ENCODE measurements around the gene NDC80.
"Not testable (repeated sequence)": the region's sequence is repeated elsewhere in the genome, so short reads cannot be mapped to it uniquely, and the experiment has no call there.

Gene NDC80

GRCh38 chr18:2538844-2539243 is 32.5 kb upstream of the NDC80 start:
- Mint-ChIP-seq H3K4me3 (no peak overlapping the region), H3K9me3 (no peaks in the 10 kb centered on the region), H3K4me1 (no peaks in the 10 kb centered on the region), H3K27ac (ENCODE audit: low read depth) (no peak overlapping the region), H3K27me3 (no peaks in the 10 kb centered on the region), H3K36me3 (ENCODE audit: insufficient read depth) (peaks cover 11% of the 10 kb centered on the region)
- DNase-seq (ENCODE audit: low spot score in 2 of 2) (no peak), ATAC-seq (replicated peaks; ENCODE audit: extremely low read depth, poor library complexity, severe bottlenecking) (no peak)

- DNase-seq (ENCODE audit: low spot score in 2 of 2) (no peak), ATAC-seq (replicated peaks; ENCODE audit: extremely low read depth, poor library complexity, severe bottlenecking) (no peak)
- no peaks in the 10 kb centered on the region for H3K27me3 Mint-ChIP-seq
- H3K4me1 Mint-ChIP-seq: no peaks in the 10 kb centered on the region
- no peak overlapping the region for H3K4me3 Mint-ChIP-seq
- no peak overlapping the region for H3K27ac Mint-ChIP-seq (ENCODE audit: low read depth)
- peaks cover 9% of the 10 kb centered on the region for H3K36me3 Mint-ChIP-seq (ENCODE audit: insufficient read depth)
- no peaks in the 10 kb centered on the region for H3K9me3 Mint-ChIP-seq
Measured at GRCh38 chr18:2540575-2540974, 30.8 kb upstream of the NDC80 start.

GRCh38 chr18:2541925-2542563 is 29.3 kb upstream of the NDC80 start:
- H3K4me3 Mint-ChIP-seq; H3K4me1 Mint-ChIP-seq; DNase-seq (ENCODE audit: low spot score in 2 of 2); H3K27me3 Mint-ChIP-seq; H3K9me3 Mint-ChIP-seq; H3K27ac Mint-ChIP-seq (ENCODE audit: low read depth); ATAC-seq (replicated peaks; ENCODE audit: extremely low read depth, poor library complexity, severe bottlenecking): not testable (repeated sequence)
- H3K36me3 Mint-ChIP-seq (ENCODE audit: insufficient read depth): peaks cover 16% of the 10 kb centered on the region

- peaks cover 6% of the 10 kb centered on the region for H3K4me1 Mint-ChIP-seq
- no peak for ATAC-seq (replicated peaks; ENCODE audit: extremely low read depth, poor library complexity, severe bottlenecking)
- no peak overlapping the region for H3K4me3 Mint-ChIP-seq
- no peak for DNase-seq (ENCODE audit: low spot score in 2 of 2)
- no peaks in the 10 kb centered on the region for H3K9me3 Mint-ChIP-seq
- peaks cover 20% of the 10 kb centered on the region for H3K36me3 Mint-ChIP-seq (ENCODE audit: insufficient read depth)
- no peak overlapping the region for H3K27ac Mint-ChIP-seq (ENCODE audit: low read depth)
- no peaks in the 10 kb centered on the region for H3K27me3 Mint-ChIP-seq
Measured at GRCh38 chr18:2545155-2545554, 26.2 kb upstream of the NDC80 start.

GRCh38 chr18:2547477-2548087 is 23.8 kb upstream of the NDC80 start:
- DNase-seq (ENCODE audit: low spot score in 2 of 2): no peak
- no peaks in the 10 kb centered on the region for H3K9me3 Mint-ChIP-seq
- no peak for ATAC-seq (replicated peaks; ENCODE audit: extremely low read depth, poor library complexity, severe bottlenecking)
- peaks cover 27% of the 10 kb centered on the region for H3K36me3 Mint-ChIP-seq (ENCODE audit: insufficient read depth)
- H3K4me1 Mint-ChIP-seq: peaks cover 10% of the 10 kb centered on the region
- no peak overlapping the region for H3K27ac Mint-ChIP-seq (ENCODE audit: low read depth)
- no peaks in the 10 kb centered on the region for H3K27me3 Mint-ChIP-seq
- H3K4me3 Mint-ChIP-seq: no peak overlapping the region

GRCh38 chr18:2549462-2549861 is 21.9 kb upstream of the NDC80 start:
- no peak overlapping the region for H3K4me3 Mint-ChIP-seq
- DNase-seq (ENCODE audit: low spot score in 2 of 2) (no peak), ATAC-seq (replicated peaks; ENCODE audit: extremely low read depth, poor library complexity, severe bottlenecking) (no peak)
- H3K27ac Mint-ChIP-seq (ENCODE audit: low read depth): no peak overlapping the region
- no peaks in the 10 kb centered on the region for H3K9me3 Mint-ChIP-seq
- H3K36me3 Mint-ChIP-seq (ENCODE audit: insufficient read depth): peaks cover 31% of the 10 kb centered on the region
- H3K4me1 Mint-ChIP-seq: peaks cover 10% of the 10 kb centered on the region
- H3K27me3 Mint-ChIP-seq: no peaks in the 10 kb centered on the region

GRCh38 chr18:2551425-2551824 is 19.9 kb upstream of the NDC80 start:
- no peak overlapping the region for H3K27ac Mint-ChIP-seq (ENCODE audit: low read depth)
- H3K27me3 Mint-ChIP-seq: no peaks in the 10 kb centered on the region
- ATAC-seq (replicated peaks; ENCODE audit: extremely low read depth, poor library complexity, severe bottlenecking) (no peak), DNase-seq (ENCODE audit: low spot score in 2 of 2) (no peak)
- no peaks in the 10 kb centered on the region for H3K9me3 Mint-ChIP-seq
- H3K4me3 Mint-ChIP-seq: no peak overlapping the region
- H3K4me1 Mint-ChIP-seq: peaks cover 10% of the 10 kb centered on the region
- H3K36me3 Mint-ChIP-seq (ENCODE audit: insufficient read depth): peaks cover 31% of the 10 kb centered on the region

- Mint-ChIP-seq H3K4me1 (peaks cover 4% of the 10 kb centered on the region), H3K27me3 (no peaks in the 10 kb centered on the region), H3K36me3 (ENCODE audit: insufficient read depth) (peaks cover 19% of the 10 kb centered on the region), H3K27ac (ENCODE audit: low read depth) (no peak overlapping the region), H3K4me3 (no peak overlapping the region), H3K9me3 (no peaks in the 10 kb centered on the region)
- ATAC-seq (replicated peaks; ENCODE audit: extremely low read depth, poor library complexity, severe bottlenecking) (no peak), DNase-seq (ENCODE audit: low spot score in 2 of 2) (no peak)
Measured at GRCh38 chr18:2554696-2555095, 16.7 kb upstream of the NDC80 start.

GRCh38 chr18:2555895-2556294 is 15.5 kb upstream of the NDC80 start:
- Mint-ChIP-seq H3K36me3 (ENCODE audit: insufficient read depth) (peaks cover 12% of the 10 kb centered on the region), H3K9me3 (no peaks in the 10 kb centered on the region), H3K4me3 (no peak overlapping the region), H3K27ac (ENCODE audit: low read depth) (no peak overlapping the region), H3K27me3 (no peaks in the 10 kb centered on the region), H3K4me1 (peaks cover 4% of the 10 kb centered on the region)
- DNase-seq (ENCODE audit: low spot score in 2 of 2) (no peak), ATAC-seq (replicated peaks; ENCODE audit: extremely low read depth, poor library complexity, severe bottlenecking) (no peak)

GRCh38 chr18:2557536-2557935 is 13.8 kb upstream of the NDC80 start:
- Mint-ChIP-seq H3K27me3 (no peaks in the 10 kb centered on the region), H3K4me3 (no peak overlapping the region), H3K4me1 (no peaks in the 10 kb centered on the region), H3K36me3 (ENCODE audit: insufficient read depth) (peaks cover 22% of the 10 kb centered on the region), H3K9me3 (no peaks in the 10 kb centered on the region), H3K27ac (ENCODE audit: low read depth) (no peak overlapping the region)
- ATAC-seq (replicated peaks; ENCODE audit: extremely low read depth, poor library complexity, severe bottlenecking) (no peak), DNase-seq (ENCODE audit: low spot score in 2 of 2) (no peak)

- Mint-ChIP-seq H3K9me3 (no peaks in the 10 kb centered on the region), H3K4me3 (no peak overlapping the region), H3K36me3 (ENCODE audit: insufficient read depth) (peaks cover 20% of the 10 kb centered on the region), H3K4me1 (no peaks in the 10 kb centered on the region), H3K27me3 (no peaks in the 10 kb centered on the region), H3K27ac (ENCODE audit: low read depth) (no peak overlapping the region)
- DNase-seq (ENCODE audit: low spot score in 2 of 2): no peak
- no peak for ATAC-seq (replicated peaks; ENCODE audit: extremely low read depth, poor library complexity, severe bottlenecking)
Measured at GRCh38 chr18:2559249-2559648, 12.1 kb upstream of the NDC80 start.

- Mint-ChIP-seq H3K4me3 (no peak overlapping the region), H3K27me3 (no peaks in the 10 kb centered on the region), H3K27ac (ENCODE audit: low read depth) (no peak overlapping the region), H3K9me3 (no peaks in the 10 kb centered on the region), H3K36me3 (ENCODE audit: insufficient read depth) (peaks cover 31% of the 10 kb centered on the region), H3K4me1 (peaks cover 21% of the 10 kb centered on the region)
- ATAC-seq (replicated peaks; ENCODE audit: extremely low read depth, poor library complexity, severe bottlenecking) (no peak), DNase-seq (ENCODE audit: low spot score in 2 of 2) (no peak)
Measured at GRCh38 chr18:2564373-2564772, 7.0 kb upstream of the NDC80 start.

GRCh38 chr18:2568129-2568528 is 3.2 kb upstream of the NDC80 start:
- Mint-ChIP-seq H3K4me3 (no peak overlapping the region), H3K36me3 (ENCODE audit: insufficient read depth) (peaks cover 28% of the 10 kb centered on the region), H3K27me3 (no peaks in the 10 kb centered on the region), H3K27ac (ENCODE audit: low read depth) (no peak overlapping the region), H3K9me3 (no peaks in the 10 kb centered on the region), H3K4me1 (peaks cover 49% of the 10 kb centered on the region)
- ATAC-seq (replicated peaks; ENCODE audit: extremely low read depth, poor library complexity, severe bottlenecking): no peak
- DNase-seq (ENCODE audit: low spot score in 2 of 2): no peak

Measured in central memory CD8-positive, alpha-beta T cell (primary cell).